Heart right ventricle (tissue), 16 donors: ENCODE data around the gene PAPLN. TPM values are rescaled to one million over a fixed set of nuclear protein-coding genes. Genes with fewer than 3 reads are reported as not detected.

ENCODE experiments used
- ATAC-seq, 8 donors: fragments of 200-7000 bp; cut with Tn5 transposase; one replicate each; pipeline ENCODE4 v1.9.1; 2020; ENCODE audit warnings: mild to moderate bottlenecking in 8 of 8, moderate library complexity in 8 of 8, moderate number of reproducible peaks in 1 of 8
- DNase-seq, 2 donors: peaks; one replicate each; pipeline ENCODE4 v3.0.0-alpha.2; 2020
- H3K27ac ChIP-seq, 10 donors: fragments of 200-600 bp; sonication (generic) in 2 of 10; one replicate each; pipeline versions ENCODE4 v1.5.0 to v1.8.0; 2020 to 2022; ENCODE audit warnings: mild to moderate bottlenecking in 3 of 10
- H3K27me3 ChIP-seq, 7 donors: fragments of 200-600 bp; one replicate each; pipeline ENCODE4 v1.8.0; 2021 to 2022; ENCODE audit warnings: mild to moderate bottlenecking in 2 of 7
- H3K36me3 ChIP-seq, 9 donors: fragments of 200-600 bp; sonication (generic) in 1 of 9; one replicate each; pipeline versions ENCODE4 v1.5.0 to v1.8.0; 2020 to 2022; ENCODE audit warnings: mild to moderate bottlenecking in 2 of 9
- H3K4me1 ChIP-seq, 9 donors: fragments of 200-600 bp; sonication (generic) in 1 of 9; one replicate each; pipeline versions ENCODE4 v1.5.0 to v1.8.0; 2020 to 2022; ENCODE audit warnings: mild to moderate bottlenecking in 4 of 9
- H3K4me3 ChIP-seq, 10 donors: fragments of 200-600 bp; sonication (generic) in 2 of 10; one replicate each; pipeline versions ENCODE4 v1.5.0 to v1.8.0; 2020 to 2022; ENCODE audit warnings: mild to moderate bottlenecking in 7 of 10, moderate library complexity in 2 of 10
- H3K9me3 ChIP-seq, 11 donors: fragments of 200-600 bp in 10 of 11; sonication (generic) in 2 of 11; one replicate each; pipeline versions ENCODE4 v1.5.0 to v1.8.0; 2013 to 2022; ENCODE audit warnings: mild to moderate bottlenecking in 2 of 11, control low read depth in 1 of 11, moderate library complexity in 1 of 11
- WGBS, 2 donors: extraction: QIAGEN DNeasy Blood & Tissue Kit; methylation state at CpG; one replicate each; pipeline ENCODE4 v1.1.7; 2013; ENCODE audit warnings: inconsistent platforms in 1 of 2; 5-methylcytosine and 5-hydroxymethylcytosine counted together
- intact Hi-C, 10 donors: fragments of 100-400 bp; cut with DNase I; formaldehyde crosslinking; loops; one replicate each; pipeline versions ENCODE4 v1.11.1 to v1.14.2; 2022
- polyA plus RNA-seq, 2 donors: library from polyadenylated mRNA; stranded (reverse); fragments of 200-250 nt; gene quantifications; one replicate each; pipeline ENCODE4 v1.2.3, GENCODE V29; 2013
- total RNA-seq, 10 donors: library from RNA; stranded (reverse); fragmentation: NEBNext Ultra II Directional in 3 of 10; extraction: Animal tissue kit (Norgen Biotek cat#: 25700) in 3 of 10; gene quantifications; one replicate each; pipeline versions ENCODE4 v1.2.1 to v1.2.4, GENCODE V29; 2021 to 2023
- TF ChIP-seq, protein P1 (sequence below), 9 donors: fragments of 200-600 bp; sonication (generic) in 2 of 9; IDR thresholded peaks; one replicate each; pipeline versions ENCODE4 v1.5.0 to v1.8.0; 2021 to 2022; ENCODE audit warnings: antibody characterized with exemption in 9 of 9, mild to moderate bottlenecking in 5 of 9, moderate library complexity in 1 of 9
- donor health status: Arrhythmogenic right ventricular cardiomyopathy.
- donor health status: ischemic (EF 13 %, LVEDD 7.1; RV severe dilation, severe dysfunction).
- donor health status: healthy with polysubstance abuse.
- donor health status: DM: no; HTN: yes; CAD: no.
- donor health status: DM: no; HTN: no; CAD: no.
- donor health status: ischemic (EF 25% LVEDD 6.9; RV normal size, moderate dysfunction).
- donor health status: ischemic (EF 25% LVEDD 5.7; RV mildly dilated, moderate dysfunction).
- donor health status: healthy.
- donor health status: DM: yes; HTN: yes; CAD: no.
- donor health status: Ischemic cardiomyopathy.
- donor health status: ischemic (EF 35%, LVEDD 5.7; RV mildly dilated, moderate dysfunction).
- donor health status: nonischemic (EF 11% LVEDD 7.7; RV severe dilation, severe dysfunction).
- donor health status: DM: yes; HTN: yes; CAD: no.
- donor health status: PGD.
- donor health status: ischemic (EF 29% LVEDD 5.4; RV normal size, mild dysfunction).
- donor health status: nonischemic (EF 23%, LVEDD 6.1; RV moderate dilation, normal function).

The PAPLN gene
- total and polyA plus RNA-seq, 12 donors, result 0.64 to 4.1 (median 1.8) TPM

DNA sequence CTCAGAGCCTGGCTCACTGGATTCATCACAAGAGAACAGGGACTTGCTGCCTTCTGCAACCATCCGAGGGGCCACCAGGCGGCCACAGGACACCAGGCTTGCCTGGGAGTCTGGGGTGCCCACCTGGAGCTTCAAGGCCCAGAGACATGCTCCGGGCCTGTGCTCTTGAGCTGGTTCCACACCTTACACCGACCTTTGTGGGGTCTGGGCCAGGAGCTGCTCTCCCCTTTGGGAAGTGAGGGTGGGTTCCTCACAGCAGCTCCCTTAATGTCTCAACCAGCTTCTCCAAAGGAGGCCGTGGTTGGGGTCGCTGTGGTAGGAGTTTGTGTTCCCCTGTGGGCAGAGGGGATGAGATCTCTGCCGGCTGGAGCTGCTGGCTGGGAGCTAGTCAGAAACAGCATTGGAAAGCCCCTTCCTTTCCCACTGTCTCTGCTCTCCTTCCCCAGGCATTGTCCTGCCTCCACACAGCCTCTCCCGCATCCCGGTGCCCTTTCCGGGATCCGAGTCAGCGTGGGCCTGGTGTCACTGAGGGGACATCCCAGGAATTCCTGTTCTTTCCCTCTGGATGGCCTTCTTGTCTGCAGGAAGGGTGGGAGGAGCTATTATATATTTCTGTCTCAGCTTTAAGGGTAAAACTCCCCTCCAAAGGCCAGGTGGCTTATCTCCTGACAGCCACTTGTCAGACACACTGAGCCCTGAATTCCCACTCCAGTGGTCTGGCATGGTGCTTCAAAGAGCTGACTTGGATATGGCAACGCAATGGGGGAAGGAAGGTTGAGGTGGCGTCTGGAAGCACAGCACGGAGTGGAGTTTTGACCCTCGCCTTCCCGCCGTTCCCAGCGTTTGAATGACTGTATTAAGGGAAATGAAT is 5.1 kb upstream of the PAPLN start:
- 44 to 54% methylated on average over 19 of the region's 19 CpGs for WGBS, 2 donors
- H3K36me3 ChIP-seq, result peaks cover 0 to 7% (median 0%) of the 10 kb centered on the region in 9 donors
- peak overlapping the region in 1 of 10 donors; percentile 69 for H3K27ac ChIP-seq
- H3K4me3 ChIP-seq, result no peak overlapping the region
- ATAC-seq, result peak in 1 of 8 donors; percentile 48
- TF ChIP-seq, protein P1, sequence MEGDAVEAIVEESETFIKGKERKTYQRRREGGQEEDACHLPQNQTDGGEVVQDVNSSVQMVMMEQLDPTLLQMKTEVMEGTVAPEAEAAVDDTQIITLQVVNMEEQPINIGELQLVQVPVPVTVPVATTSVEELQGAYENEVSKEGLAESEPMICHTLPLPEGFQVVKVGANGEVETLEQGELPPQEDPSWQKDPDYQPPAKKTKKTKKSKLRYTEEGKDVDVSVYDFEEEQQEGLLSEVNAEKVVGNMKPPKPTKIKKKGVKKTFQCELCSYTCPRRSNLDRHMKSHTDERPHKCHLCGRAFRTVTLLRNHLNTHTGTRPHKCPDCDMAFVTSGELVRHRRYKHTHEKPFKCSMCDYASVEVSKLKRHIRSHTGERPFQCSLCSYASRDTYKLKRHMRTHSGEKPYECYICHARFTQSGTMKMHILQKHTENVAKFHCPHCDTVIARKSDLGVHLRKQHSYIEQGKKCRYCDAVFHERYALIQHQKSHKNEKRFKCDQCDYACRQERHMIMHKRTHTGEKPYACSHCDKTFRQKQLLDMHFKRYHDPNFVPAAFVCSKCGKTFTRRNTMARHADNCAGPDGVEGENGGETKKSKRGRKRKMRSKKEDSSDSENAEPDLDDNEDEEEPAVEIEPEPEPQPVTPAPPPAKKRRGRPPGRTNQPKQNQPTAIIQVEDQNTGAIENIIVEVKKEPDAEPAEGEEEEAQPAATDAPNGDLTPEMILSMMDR (IDR thresholded peaks at IDR 0.05), result peak in 1 of 9 donors; percentile 24
- peaks cover 6 to 59% (median 19%) of the 10 kb centered on the region in 9 donors for H3K4me1 ChIP-seq
- H3K9me3 ChIP-seq, result no peaks in the 10 kb centered on the region
- DNase-seq, result no peak
- H3K27me3 ChIP-seq, result peaks cover under 1 to 50% (median 29%) of the 10 kb centered on the region in 7 donors
- intact Hi-C loops, result no loop called here

DNA sequence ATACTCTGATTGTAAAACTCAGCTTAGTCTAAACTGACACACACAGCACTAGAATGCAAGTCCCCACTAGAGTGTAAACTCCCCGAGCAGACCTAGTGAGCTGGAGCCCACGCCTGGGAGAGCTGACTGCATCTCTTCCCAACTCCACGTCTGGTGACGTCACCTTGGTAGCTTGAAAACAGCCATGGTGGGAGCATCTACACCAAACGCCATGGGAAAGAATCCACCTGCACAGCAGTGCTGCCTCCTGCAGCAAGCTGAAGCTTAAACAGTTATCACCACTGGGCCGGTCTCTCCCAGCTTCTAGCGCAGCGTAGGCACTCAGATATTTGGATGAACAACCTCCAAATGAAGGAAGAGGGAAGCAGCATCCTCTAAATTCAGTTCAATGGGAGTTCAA is 4.3 kb upstream of the PAPLN start:
- no peaks in the 10 kb centered on the region for H3K9me3 ChIP-seq
- peaks cover 8 to 58% (median 37%) of the 10 kb centered on the region in 7 donors for H3K27me3 ChIP-seq
- intact Hi-C loops, result no loop called here
- H3K4me1 ChIP-seq, result peaks cover 6 to 60% (median 23%) of the 10 kb centered on the region in 9 donors
- no peak overlapping the region for H3K4me3 ChIP-seq
- ATAC-seq (no peak), DNase-seq (no peak)
- H3K36me3 ChIP-seq, result peaks cover 0 to 7% (median 0%) of the 10 kb centered on the region in 9 donors
- TF ChIP-seq, protein P1 (IDR thresholded peaks at IDR 0.05), result no peak
- WGBS, 2 donors, result 84 to 87% methylated on average over 8 of the region's 8 CpGs
- H3K27ac ChIP-seq, result no peak overlapping the region

DNA sequence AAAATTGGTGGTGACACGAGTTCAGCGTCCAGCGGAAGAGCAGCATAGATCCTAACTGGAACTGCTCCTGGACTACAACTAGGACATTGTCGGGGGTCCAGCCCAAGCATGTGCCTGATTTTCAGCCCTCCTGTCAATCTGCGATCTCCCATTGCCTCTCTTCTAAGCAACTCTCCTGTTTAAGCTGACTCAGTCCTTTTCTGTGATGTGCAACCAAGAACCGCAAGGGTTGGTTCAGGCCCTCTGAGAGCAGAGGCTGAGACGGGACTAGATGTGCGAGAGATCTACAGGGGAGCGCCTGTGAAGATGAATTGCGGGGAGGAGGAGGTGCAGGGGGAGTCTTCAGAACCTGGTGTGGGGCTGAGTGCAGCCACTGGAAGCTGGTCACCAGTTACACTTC is 3.7 kb upstream of the PAPLN start:
- Histone ChIP-seq H3K36me3 (peaks cover 0 to 6% (median 0%) of the 10 kb centered on the region in 9 donors), H3K4me1 (peaks cover 5 to 60% (median 23%) of the 10 kb centered on the region in 9 donors), H3K27ac (no peak overlapping the region), H3K4me3 (no peak overlapping the region), H3K27me3 (peaks cover 9 to 64% (median 43%) of the 10 kb centered on the region in 7 donors), H3K9me3 (no peaks in the 10 kb centered on the region)
- ATAC-seq (no peak), DNase-seq (no peak)
- WGBS, 2 donors, result 94 to 95% methylated on average over 10 of the region's 10 CpGs
- TF ChIP-seq, protein P1 (IDR thresholded peaks at IDR 0.05), result no peak
- intact Hi-C loops, result no loop called here

DNA sequence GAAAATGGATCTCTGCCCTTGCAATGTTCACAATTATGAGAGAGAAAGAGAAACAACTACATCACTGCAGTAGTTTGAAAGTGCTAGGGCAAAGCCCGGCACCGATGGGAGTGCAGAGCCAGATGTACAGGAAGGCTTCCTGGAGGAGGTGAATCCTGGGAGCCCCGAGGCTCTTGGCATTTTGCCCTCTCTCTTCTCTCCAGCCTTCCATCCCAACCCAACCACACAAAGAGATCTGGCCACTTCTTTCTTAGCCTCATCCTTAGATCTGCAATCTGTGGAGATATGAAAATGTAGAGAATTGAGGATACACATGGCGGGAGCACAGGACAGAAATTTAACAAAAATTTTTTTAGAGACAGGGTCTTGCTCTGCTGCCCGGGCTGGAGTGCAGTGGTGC is 3.3 kb upstream of the PAPLN start:
- Histone ChIP-seq H3K27ac (no peak overlapping the region), H3K36me3 (peaks cover 0 to 1% (median 0%) of the 10 kb centered on the region in 9 donors), H3K9me3 (no peaks in the 10 kb centered on the region), H3K27me3 (peaks cover 9 to 68% (median 47%) of the 10 kb centered on the region in 7 donors), H3K4me3 (no peak overlapping the region), H3K4me1 (peaks cover 5 to 60% (median 23%) of the 10 kb centered on the region in 9 donors)
- intact Hi-C loops, result no loop called here
- no peak for DNase-seq
- ATAC-seq, result no peak
- TF ChIP-seq, protein P1 (IDR thresholded peaks at IDR 0.05), result no peak
- 85 to 87% methylated on average over 5 of the region's 5 CpGs for whole genome bisulfite sequencing, 2 donors
